GM21786 (cell line): ENCODE data around the gene C19orf25.
"Not testable (repeated sequence)": the region's sequence is repeated elsewhere in the genome, so short reads cannot be mapped to it uniquely, and the experiment has no call there.

Source experiments
- ATAC-seq: cut with Tn5 transposase; IDR thresholded peaks from one replicate; pipeline ENCODE4 v1.9.1; 2021; ENCODE audit not compliant: unreplicated experiment

Gene C19orf25

DNA sequence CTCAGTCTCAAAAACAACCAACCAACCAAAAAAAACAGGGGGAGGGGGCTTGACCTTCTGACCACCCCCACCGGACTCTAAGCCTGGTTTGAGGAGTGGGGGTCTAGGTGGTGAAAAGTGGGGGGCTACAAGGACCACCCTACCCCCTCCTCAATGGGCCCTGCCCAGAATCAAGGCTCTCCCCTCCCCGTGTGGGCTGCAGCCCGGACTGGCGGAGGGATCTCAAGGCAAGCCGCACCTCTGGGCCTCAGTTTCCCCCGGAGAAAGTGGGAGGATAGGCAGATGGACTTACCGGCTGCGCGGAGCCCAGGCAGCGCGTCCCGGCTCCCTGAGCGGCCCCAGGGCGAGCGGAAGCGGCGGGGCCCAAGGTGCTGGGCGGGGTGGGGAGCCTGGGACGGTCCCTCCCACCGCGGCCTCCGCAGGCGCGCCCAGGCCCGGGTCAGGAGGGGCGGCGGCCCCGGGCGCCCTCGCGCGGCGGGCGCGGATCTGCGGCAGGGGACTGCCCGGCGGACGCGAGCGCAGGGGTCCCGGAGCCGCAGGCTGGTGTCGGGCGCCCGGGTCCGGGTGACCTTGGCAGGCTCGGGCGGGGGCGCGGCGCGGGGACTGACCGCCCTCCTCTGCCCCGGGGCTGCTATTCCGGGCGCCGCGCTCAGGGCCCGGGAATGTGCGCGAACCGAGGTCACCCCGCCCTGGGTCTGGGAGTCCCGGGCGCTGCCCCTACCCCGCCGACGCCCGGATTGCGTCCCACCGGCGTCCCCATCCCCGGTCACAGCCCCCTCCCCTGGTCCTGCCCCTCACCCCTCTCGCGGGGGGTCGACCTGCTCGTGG, 33.9 kb upstream of the C19orf25 start, which contains the start of gene ADAMTSL5:
ADAMTSL5 (minus strand) TSS at position 349 of the 828 bp plus-strand sequence. CDS start 2,076 bp downstream, outside the sequence.
- no peak for ATAC-seq

DNA sequence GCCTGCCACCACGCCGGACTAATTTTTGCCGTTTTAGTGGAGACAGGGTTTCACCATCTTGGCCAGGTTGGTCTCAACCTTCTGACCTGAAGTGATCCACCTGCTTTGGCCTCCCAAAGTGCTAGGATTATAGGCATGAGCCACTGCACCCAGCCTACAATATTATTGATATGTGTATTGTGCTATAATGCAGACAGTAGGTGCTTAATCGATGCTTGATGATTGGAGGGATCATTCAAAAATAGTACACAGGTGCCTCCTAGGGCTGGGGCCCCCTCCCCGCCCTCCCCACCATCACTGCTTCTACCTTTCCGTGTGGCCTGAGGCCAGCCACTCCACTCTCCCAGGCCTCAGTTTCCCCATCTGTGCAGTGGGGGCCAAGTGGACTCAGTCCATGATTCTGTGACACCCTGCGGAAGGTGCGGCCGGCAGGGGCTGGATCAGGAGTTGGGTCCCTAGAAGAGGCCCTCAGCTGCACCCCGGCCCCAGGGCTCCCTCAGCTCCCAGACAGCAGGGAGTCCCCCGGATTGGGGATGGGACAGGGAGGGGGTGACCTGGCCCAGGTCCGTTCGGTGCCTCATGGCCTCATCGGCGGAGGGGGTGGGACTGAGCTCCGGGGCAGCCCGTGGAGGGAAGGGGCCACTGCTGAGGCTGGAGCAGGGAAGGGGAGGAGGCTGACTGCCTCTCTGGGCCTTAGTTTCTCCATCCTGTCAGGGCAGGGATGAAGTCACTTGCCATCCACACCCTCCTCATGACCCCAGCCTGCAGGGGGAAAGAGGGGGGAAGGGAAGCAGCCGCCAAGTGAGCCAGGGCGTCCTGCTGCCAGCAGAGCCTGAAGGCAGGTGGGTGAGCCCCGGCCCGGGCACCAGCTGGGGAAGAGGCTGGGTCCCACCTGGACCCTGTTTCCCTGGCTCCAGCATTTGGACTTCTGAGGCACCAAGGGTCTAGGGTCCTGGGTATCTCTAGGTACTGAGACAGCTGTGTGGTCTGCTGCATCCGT, 32.6 kb upstream of the C19orf25 start:
- ATAC-seq, result no peak

DNA sequence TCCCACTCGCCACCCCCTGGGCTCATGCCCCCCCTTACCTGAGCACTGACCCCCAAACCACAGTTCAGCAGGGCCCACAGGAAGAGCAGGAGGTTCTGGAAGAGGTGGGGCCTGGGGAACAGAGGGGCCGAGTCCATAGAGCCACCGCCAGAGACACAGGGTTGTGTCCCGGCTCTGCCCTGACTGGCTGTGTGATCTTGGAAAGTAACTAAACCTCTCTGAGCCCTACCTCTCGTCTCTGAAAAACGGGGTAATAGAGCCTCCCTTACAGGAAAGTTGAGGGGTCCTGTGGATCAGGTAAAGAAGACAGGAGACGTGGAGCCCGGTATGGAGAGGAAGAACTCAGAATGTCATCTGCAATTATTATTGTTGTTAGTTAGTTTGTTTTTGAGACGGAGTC, 31.8 kb upstream of the C19orf25 start:
- no peak for ATAC-seq

DNA sequence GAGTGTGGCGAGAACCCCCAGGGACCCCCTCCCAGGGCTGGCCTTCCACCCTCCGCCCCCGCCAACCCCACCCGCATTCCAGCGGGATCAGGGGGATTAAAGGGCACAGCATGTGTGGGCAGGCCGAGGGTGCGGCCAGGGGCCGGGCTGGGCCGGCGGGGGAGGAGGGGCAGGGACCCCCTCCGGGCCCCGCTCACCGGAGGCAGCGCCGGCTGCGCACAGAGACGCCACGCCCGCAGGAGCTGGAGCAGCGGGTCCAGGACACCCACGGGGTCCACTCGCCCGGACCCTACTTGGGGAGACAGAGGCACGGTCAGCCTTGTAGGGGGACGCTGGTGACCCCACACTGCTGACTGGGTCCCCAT, 31.4 kb upstream of the C19orf25 start:
- ATAC-seq, result no peak

DNA sequence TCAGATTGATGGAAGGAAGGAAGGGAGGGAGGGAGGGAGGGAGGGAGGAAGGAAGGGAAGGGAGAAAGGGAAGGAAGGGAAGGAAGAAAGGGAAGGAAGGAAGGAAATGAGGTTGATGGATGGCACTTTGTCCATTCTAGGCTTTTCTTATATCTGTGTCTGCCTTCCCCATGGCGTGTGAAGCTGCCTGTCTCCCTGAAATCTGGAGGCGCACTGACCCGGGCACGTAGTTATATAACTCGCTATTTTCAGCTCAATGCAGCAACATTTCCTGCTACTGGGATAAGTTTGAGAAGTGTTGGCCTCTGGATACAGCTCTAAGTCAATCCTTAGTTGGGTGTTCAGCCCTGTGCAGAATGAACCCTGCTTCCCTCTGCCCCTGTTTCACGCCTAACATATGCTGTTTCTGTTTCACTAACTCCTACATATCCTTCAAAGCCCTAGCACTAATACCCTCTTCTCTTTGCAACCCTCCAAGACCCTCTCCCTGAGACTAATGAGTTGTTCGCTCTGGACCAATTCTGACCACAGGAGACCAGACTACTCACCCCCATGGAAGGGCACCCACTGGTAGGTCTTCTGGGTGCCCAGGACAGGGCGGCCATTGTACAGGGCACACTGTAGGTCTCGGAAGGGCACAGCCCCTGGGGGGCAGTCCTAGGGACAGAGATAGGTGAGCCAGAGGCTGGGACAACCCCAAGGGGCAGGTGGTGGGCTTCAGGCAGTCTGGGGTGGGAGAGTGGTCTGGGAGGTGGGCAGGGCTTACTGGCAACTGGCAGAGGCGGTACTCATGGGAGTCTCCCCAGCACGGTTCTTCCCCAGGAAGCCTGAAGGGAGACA, 30.8 kb upstream of the C19orf25 start:
- ATAC-seq, result no peak

DNA sequence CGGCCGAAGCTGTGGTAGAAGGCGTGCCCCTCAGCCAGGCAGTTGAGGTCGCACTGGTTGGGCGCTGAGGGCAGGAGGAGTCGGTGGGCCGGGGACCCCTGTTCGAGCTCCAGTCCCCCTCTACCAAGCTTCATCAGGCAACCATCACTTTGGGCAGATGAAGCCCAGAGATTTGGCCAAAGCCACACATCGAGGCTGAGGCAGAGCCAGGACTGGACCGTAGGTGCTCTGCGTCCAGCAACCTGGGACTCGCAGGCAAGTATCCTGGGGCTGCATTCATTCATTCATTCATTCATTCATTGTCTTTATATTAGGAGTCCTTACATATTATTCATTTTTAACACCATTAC, 29.5 kb upstream of the C19orf25 start:
- ATAC-seq, result no peak

DNA sequence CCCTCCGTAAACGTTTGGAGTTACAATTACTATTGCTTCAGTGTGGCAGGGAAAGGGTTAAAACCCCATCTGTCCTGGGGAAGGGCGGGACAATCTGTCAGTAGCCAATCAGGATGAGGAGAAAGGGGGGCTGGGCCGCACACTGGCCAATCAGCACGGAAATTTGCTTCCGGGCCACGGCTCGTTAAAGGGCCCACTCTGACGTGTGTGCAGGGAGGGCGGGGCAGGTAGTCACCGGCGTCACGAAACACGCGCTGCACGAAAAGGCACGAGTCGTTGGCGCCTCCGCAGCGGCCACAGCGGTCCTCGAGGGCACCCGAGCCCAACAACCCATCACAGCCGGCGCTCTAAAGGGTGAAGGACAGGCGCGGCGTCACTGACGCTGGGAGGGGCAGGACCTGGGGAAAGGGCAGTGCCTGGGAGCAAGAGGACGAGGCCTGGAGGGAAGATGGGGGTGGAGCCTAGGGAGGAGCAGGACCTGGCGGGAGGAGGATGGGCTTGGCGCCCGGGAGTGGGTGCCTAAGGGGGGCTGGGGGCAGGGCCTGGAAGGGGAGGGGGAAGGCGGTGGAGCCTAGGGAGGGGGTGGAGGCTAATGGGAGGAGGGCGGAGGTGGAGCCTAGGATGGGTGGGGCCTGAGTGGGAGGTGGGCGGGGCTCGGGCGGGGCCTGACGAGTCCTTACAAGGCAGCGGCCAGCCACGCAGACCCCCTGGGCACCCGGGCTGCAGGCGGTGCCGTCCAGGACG, 28.9 kb upstream of the C19orf25 start:
- ATAC-seq, result no peak

DNA sequence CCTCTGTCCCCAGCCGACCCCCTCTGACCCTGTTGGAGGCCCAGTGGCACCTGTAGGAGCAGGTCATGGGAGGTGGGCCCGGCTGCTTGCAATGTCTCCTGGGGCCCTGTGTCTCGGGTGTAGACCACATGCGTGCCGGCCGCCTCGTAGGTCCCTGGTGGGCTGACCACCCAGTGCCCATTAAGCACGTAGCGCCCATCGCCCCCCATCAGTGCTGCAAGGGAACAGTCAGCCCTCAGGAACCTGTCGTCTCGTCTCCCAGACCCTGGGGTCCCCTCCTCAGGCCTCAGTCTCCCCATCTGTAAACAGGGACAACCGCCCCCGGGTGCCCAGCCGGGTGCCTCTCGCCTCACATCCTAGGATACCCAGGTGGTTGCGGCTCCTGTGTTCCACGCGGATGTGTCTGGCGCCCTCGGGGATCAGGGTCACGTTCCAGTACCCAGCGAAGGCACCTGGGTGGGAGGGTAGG, 28.2 kb upstream of the C19orf25 start:
- ATAC-seq, result no peak

DNA sequence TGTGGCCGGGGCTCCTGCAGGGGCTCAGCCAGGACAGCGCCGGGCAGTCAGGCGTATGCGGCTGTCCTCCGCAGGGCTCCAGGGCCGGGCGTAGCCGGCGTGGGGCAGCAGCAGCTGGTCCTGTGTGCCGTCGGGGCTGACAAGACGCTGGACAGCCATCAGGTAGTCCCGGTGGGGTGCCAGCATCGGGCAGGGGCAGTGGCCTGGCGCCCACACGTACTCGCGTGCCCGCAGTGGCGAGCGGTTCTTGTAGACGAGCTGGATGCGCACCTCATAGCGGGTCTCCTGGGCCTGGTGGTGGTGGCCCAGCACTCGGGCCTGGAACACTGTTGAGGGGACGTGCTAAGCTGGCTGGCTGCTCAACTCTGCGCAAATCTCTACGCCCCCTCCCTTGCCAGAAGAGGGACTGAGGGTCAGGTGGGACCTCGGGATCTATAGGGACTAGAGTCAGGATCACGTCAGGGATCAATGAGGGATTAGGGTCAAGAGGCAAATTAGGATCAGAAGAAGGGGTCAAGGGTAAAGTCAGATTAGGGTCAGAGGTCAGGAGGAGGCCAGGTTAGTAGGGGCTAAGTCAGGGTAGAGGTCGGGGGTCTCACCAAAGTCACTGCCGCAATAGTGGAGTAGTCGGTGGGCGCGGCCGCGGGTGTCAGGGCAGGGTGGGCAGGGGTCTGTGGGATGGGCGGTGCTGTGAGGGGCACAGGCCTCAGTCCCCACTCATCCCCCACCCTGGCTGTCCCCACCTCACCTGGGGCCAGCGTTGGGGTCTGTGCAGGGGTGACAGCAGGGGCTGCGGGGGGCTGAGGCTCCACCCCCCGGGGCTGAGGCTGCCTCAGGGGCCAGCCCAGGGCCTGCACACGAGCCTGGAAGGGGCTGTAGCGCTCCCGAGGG, 27.2 kb upstream of the C19orf25 start:
- ATAC-seq, result no peak

DNA sequence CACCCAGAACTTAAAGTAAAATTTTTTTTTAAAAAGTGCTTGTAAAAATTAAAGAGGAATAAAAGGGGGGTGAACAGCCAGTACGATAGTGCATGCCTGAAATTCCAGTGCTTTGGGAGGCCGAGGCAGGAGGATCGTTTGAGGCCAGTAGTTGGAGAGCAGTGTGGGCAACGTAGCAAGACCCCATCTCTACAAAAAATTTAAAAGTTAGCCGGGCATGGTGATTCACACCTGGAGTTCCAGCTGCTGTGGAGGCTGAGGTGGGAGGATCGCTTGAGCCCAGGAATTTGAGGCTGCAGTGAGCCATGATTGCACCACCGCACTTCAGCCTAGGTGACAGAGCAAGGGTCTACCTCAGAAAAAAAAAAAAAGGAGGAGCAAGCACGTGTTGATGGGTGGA, 26.0 kb upstream of the C19orf25 start:
- ATAC-seq, result no peak

DNA sequence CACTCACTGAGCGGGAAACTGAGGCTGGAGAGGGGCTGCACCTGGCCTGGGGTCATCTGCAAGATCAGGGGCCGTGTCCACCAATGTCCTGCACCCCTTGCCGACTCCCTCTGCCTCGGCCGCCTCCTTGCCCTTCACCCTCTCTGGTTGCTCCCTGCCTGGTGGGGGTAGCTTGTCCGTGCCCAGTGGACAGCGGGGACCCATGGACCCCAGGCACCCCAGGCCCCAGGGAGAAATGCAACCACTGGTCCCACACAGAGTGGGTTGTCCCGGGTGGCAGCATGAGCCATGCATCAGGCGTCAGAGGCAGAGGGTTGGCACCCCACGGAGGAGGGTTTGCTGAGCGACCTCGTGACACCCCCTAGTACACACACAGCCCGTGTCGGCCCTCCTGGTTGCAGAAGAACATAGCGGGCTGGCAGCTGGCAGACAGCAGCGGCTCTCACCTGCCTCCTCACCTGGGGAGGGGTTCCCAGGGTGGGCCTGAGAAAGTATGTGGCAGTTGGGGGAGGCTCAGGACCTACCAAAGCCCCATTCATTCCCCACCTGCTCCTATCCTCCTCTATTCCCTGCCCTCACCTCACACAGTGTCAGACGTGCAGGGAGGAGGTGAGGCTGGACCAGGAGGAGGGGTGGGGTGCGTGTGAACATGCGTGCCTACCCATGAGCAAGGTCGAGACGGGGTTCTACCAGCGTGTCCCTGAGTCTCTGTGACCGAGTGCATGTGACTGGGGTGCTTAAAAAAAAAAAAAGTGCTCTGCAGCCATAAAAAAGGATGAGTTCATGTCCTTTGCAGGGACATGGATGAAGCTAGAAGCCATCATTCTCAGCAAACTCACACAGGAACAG, 25.1 kb upstream of the C19orf25 start:
- ATAC-seq, result no peak

DNA sequence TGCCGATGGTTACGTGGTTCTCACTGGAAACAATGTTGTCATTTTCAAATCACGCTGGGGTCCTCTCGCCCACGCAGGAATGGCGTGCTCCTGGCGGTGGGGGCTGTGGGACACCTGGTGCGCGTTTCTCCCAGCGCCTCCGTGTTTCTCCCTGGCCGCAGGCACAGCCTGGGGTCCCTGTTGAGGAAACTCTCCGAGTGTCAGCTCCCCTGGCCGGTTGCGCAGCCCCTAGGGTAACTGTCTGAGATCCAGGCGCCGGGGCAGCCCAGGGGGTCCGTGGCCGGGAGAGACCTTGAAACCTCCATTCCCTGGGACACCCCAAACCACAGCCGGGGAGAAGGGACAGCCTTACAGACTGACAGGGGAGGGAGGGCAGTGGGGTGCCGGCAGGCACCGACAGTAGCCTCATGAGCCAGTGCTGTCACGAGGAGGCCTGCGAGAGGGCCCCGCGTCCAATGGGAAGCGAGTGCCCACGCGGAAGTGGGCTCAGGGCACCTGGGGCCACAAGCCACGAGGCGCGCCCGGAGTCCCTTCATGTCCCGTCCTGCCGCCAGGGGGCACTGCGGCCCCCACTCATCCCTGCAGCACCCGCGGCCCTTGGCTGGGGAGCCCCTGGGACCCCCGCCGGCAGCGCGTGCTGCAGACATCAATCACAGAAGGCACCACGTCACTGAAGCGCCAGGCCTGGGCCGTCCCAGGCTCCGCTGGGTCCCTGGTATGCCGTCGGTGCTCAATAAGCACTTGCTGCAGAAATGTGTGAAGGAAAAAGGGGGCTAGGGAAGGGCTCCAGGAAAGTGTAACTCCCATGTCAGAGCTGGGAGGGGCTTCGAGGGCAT, 24.3 kb upstream of the C19orf25 start:
- ATAC-seq, result no peak

DNA sequence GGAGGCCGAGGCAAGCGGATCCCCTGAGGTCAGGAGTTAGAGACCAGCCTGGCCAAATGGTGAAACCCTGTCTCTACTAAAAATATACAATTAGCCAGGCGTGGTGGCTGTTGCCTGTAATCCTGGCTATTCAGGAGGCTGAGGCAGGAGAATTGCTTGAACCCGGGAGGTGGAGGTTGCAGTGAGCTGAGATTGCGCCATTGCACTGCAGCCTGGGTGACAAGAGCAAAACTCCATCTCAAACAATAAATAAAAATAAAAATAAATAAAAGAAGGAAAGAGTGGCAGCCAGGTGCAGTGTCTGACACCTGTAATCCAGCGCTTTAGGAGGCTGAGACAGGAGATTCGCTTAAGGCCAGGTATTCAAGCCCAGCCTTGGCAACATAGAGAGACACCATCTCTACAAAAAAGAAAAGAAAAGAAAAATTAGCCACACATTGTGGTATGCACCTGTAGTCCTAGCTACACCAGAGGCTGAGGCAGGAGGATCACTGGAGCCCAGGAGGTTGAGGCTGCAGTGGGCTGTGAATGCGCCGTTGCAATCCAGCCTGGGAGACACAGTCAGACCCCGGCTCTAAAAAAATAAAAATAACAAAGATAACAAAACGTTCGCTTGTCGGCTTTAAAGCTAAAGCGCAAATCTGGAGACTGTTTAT, 23.5 kb upstream of the C19orf25 start:
- no peak for ATAC-seq

DNA sequence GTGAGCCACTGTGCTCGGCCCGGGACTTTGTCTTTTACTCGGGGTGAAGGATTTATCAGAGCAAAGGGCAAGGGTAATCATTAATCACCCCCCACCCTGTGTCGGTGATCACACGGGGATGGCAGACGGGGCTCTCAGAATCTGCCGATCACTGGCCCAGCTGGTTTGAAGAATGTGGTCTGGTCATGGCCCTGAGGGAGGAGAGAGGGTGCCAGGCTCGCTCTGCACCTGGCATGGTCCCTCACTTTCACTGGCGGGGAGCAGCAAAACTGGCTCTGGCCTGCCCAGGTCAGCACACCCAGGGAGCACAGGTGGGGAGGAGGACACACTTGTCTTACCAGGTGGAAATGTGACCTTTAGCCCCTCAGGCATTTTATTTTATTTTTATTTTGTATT, 22.2 kb upstream of the C19orf25 start:
- no peak for ATAC-seq

DNA sequence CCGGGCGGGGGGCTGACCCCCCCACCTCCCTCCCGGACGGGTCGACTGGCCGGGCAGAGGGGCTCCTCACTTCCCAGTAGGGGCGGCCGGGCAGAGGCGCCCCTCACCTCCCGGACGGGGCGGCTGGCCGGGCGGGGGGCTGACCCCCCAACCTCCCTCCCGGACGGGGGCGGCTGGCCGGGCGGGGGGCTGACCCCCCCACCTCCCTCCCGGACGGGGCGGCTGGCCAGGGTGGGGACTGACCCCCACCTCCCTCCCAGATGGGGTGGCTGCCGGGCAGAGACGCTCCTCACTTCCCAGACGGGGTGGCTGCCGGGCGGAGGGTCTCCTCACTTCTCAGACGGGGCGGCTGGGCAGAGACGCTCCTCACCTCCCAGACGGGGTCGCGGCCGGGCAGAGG, 20.2 kb upstream of the C19orf25 start:
- ATAC-seq, result not testable (repeated sequence)

DNA sequence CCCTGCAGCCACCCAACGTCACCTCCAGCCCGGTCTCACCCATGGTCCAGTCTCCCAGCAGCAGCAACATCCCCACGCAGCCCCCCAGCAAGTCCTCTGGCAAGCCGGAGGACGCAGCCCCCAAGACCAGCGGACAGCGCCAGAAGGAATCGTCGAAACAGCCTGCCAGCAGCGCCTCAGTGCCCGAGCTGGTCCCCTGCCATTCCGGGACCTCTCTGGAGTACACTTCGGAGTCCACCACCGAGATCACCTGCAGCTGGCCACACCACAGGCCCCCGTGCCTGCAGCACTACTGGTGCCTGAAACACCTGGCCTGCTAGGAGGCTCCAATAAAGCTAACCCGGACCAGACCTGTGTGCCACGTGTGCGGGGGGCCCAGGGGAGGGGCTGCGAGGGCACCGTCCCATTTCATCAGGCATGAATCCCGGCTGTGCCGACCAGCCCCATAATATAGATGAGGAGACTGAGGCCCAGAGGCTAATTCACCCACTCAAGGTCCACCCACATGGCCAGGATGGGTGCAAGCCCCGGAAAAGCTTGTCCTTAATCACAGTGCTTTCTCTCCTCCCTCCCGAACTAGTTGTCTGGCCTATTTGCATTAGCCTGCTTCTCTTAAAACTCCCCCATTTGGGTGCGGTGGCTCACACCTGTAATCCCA, 18.7 kb upstream of the C19orf25 start:
- no peak for ATAC-seq
